ENCODE measurements around the gene SLC5A11. TPM values are rescaled to one million over a fixed set of nuclear protein-coding genes. Genes with fewer than 3 reads are reported as not detected.

SLC5A11 gene
- total and polyA plus RNA-seq, 4 donors = 0.05 to 1.1 TPM; not detected in 2

GRCh38 chr16:24837969-24838368, 7.8 kb upstream of the SLC5A11 start:
- DNase-seq = no peak
- Histone ChIP-seq H3K4me3 (no peak overlapping the region), H3K9me3 (ENCODE audit: control insufficient read depth in 4 of 4, insufficient read depth in 3 of 4, low read length in 3 of 4) (no peaks in the 10 kb centered on the region), H3K4me1 (ENCODE audit: control insufficient read depth in 5 of 5, insufficient read depth in 5 of 5, low read length in 5 of 5) (peaks cover 0 to 7% (median 0%) of the 10 kb centered on the region in 5 donors), H3K27me3 (ENCODE audit: control insufficient read depth in 3 of 3, insufficient read depth in 3 of 3, low read length in 2 of 3) (no peaks in the 10 kb centered on the region), H3K27ac (ENCODE audit: low read depth in 1 of 2, low read length in 1 of 2) (no peak overlapping the region), H3K9ac (ENCODE audit: insufficient read depth in 1 of 2, low read length in 2 of 2) (no peak overlapping the region), H3K36me3 (ENCODE audit: control insufficient read depth in 4 of 4, insufficient read depth in 4 of 4, low read length in 4 of 4) (no peaks in the 10 kb centered on the region)
- 86 to 93% methylated on average over 9 of the region's 9 CpGs for WGBS, 2 donors
- TF ChIP-seq CTCF (IDR thresholded peaks at IDR 0.05; ENCODE audit: control extremely low read depth, extremely low read depth) = no peak
- ATAC-seq (ENCODE audit: insufficient read depth, low FRiP score) = no peak

- Histone ChIP-seq H3K27ac (ENCODE audit: low read depth in 1 of 2, low read length in 1 of 2) (peak overlapping the region in 1 of 2 donors; percentile 1), H3K9me3 (ENCODE audit: control insufficient read depth in 4 of 4, insufficient read depth in 3 of 4, low read length in 3 of 4) (no peaks in the 10 kb centered on the region), H3K27me3 (ENCODE audit: control insufficient read depth in 3 of 3, insufficient read depth in 3 of 3, low read length in 2 of 3) (no peaks in the 10 kb centered on the region), H3K4me1 (ENCODE audit: control insufficient read depth in 5 of 5, insufficient read depth in 5 of 5, low read length in 5 of 5) (peaks cover 0 to 7% (median 0%) of the 10 kb centered on the region in 5 donors), H3K4me3 (no peak overlapping the region), H3K9ac (ENCODE audit: insufficient read depth in 1 of 2, low read length in 2 of 2) (no peak overlapping the region), H3K36me3 (ENCODE audit: control insufficient read depth in 4 of 4, insufficient read depth in 4 of 4, low read length in 4 of 4) (no peaks in the 10 kb centered on the region)
- peak in 2 of 3 donors; percentile 7 to 39 for DNase-seq
- 19 to 21% methylated on average over 5 of the region's 5 CpGs for WGBS, 2 donors
- ATAC-seq (ENCODE audit: insufficient read depth, low FRiP score) = peak; percentile 81
- TF ChIP-seq CTCF (IDR thresholded peaks at IDR 0.05; ENCODE audit: control extremely low read depth, extremely low read depth) = no peak
These were observed 7.1 kb upstream of the SLC5A11 start for GRCh38 chr16:24838554-24839266.

GRCh38 chr16:24839347-24839972, 6.3 kb upstream of the SLC5A11 start:
- Histone ChIP-seq H3K27ac (ENCODE audit: low read depth in 1 of 2, low read length in 1 of 2) (no peak overlapping the region), H3K36me3 (ENCODE audit: control insufficient read depth in 4 of 4, insufficient read depth in 4 of 4, low read length in 4 of 4) (no peaks in the 10 kb centered on the region)
- 72 to 86% methylated on average over 7 of the region's 7 CpGs for WGBS, 2 donors

More at GRCh38 chr16:24839347-24839972, 6.3 kb upstream of the SLC5A11 start:
- DNase-seq (no peak), ATAC-seq (ENCODE audit: insufficient read depth, low FRiP score) (no peak)
- Histone ChIP-seq H3K4me1 (ENCODE audit: control insufficient read depth in 5 of 5, insufficient read depth in 5 of 5, low read length in 5 of 5) (peaks cover 0 to 3% (median 0%) of the 10 kb centered on the region in 5 donors), H3K9ac (ENCODE audit: insufficient read depth in 1 of 2, low read length in 2 of 2) (no peak overlapping the region), H3K27me3 (ENCODE audit: control insufficient read depth in 3 of 3, insufficient read depth in 3 of 3, low read length in 2 of 3) (no peaks in the 10 kb centered on the region), H3K4me3 (no peak overlapping the region), H3K9me3 (ENCODE audit: control insufficient read depth in 4 of 4, insufficient read depth in 3 of 4, low read length in 3 of 4) (no peaks in the 10 kb centered on the region)
- no peak for TF ChIP-seq CTCF (IDR thresholded peaks at IDR 0.05; ENCODE audit: control extremely low read depth, extremely low read depth)

Data from lung (tissue), 12 donors.